Colon (tissue), 2 donors: ENCODE results near the gene CHST15.

Experiments used
- FAIRE-seq: peaks from 2 replicates; lab custom pipeline; 2012; peaks lifted over from hg19 to GRCh38; lab: Jason Lieb, UNC
- donor health status: control.
- donor health status: control.

The CHST15 gene

DNA sequence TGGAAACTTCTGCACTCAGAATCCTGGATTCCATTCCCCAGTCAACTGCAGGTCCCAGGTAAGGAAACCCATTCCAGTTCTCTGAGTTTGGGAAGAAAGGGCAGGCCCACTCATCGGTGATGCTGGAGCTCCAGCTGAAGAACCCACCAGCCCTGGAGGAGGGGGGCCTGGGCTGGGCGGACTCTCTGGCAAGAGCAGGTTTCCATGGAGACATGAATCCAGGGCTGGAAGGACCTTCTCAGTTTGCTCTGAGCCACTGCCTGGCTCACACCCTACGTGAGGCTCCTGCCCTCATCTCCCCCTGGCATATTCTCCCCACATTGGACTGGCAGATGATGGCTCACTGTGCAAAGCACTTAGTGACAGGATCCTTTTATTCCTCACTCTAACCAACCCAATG, 128.4 kb downstream of the CHST15 start:
- FAIRE-seq = no peak

DNA sequence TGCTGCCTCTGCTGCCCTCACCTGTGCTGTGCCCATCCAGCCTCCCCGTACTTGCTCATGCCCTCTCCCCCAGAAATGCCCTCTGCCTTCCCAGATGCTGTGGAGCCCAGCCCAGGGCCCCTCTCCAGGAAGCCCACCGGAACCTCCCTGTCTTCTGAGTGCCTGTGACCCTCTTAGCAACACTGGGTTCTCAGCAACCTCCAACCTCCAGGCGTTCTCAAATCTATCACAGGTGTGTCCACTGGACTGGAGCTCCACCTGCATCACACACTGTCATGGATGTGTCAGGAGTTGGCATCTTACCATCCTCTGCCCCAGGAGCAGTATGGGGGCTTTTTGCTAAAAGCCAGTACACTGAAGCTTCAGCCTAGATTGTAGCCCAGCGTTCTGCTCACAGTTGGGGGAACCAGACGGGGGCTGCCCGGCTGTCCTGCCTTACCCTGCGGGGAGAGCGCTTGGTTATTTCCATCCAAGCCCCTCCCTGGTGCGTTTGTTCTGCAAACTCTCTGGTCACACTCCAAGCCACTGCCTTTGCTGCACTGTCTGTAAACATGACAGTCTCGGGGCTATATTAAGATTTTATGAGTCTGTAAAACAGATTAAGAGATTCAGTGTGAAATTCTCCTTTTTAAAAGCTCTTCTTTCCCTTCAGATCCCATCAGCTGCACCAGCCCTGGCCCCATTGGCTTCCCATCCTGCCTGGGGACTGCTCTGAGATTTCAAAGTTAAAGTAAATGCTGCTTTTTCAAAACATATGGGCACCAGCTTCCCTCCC, 130.5 kb downstream of the CHST15 start:
- FAIRE-seq = no peak

DNA sequence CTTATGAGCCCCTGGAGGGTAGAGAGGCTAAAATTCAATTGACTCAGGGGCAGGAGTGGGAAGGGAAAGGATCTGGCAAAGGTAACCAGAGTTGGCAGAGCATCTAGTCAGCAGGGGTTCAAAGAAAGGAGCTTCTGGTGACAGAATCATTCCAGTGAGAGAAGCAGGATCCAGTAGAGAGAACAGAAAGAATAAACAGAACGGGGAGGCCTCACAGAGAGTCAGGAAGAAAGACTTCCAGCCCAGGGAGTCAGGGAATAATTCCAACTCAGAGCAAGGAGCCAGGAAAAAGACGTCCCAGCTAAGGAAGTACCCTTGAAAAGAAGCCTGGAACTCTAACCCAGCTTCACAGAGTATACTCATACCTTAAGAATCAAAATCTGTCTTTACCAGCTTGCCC, 135.2 kb downstream of the CHST15 start:
- FAIRE-seq = no peak
